ENCODE data around the gene TRERF1.
"Not testable (repeated sequence)": the region's sequence is repeated elsewhere in the genome, so short reads cannot be mapped to it uniquely, and the experiment has no call there.

TRERF1 gene

GRCh38 chr6:42236682-42237473 lies 214.8 kb downstream of the TRERF1 start:
- DNase-seq = no peak

GRCh38 chr6:42236030-42236429 lies 215.7 kb downstream of the TRERF1 start:
- DNase-seq = no peak

GRCh38 chr6:42232035-42232434 lies 219.7 kb downstream of the TRERF1 start:
- no peak for DNase-seq

GRCh38 chr6:42230345-42231321 lies 221.1 kb downstream of the TRERF1 start:
- no peak for DNase-seq

GRCh38 chr6:42229506-42230119 lies 222.1 kb downstream of the TRERF1 start:
- no peak for DNase-seq

GRCh38 chr6:42228305-42228704 lies 223.4 kb downstream of the TRERF1 start:
- no peak for DNase-seq

- no peak for DNase-seq
Observed at GRCh38 chr6:42227173-42227850, 224.4 kb downstream of the TRERF1 start.

GRCh38 chr6:42226645-42227143 lies 225.0 kb downstream of the TRERF1 start:
- no peak for DNase-seq

- no peak for DNase-seq
Observed at GRCh38 chr6:42226161-42226611, 225.5 kb downstream of the TRERF1 start.

- DNase-seq = no peak
Observed at GRCh38 chr6:42225419-42225818, 226.3 kb downstream of the TRERF1 start.

GRCh38 chr6:42225029-42225339 lies 226.7 kb downstream of the TRERF1 start:
- no peak for DNase-seq

GRCh38 chr6:42224222-42225028 lies 227.3 kb downstream of the TRERF1 start:
- no peak for DNase-seq

GRCh38 chr6:42222448-42222847 lies 229.3 kb downstream of the TRERF1 start:
- no peak for DNase-seq

- no peak for DNase-seq
Observed at GRCh38 chr6:42221546-42221945, 230.2 kb downstream of the TRERF1 start.

GRCh38 chr6:42220807-42221206 lies 230.9 kb downstream of the TRERF1 start:
- no peak for DNase-seq

- peak; percentile 94 for DNase-seq
Observed at GRCh38 chr6:42217519-42218367, 234.0 kb downstream of the TRERF1 start, which contains the start of gene MRPS10. TSS of gene MRPS10 (minus strand) at chr6:42217861. CDS start at chr6:42217849, 12 bp downstream.

- DNase-seq = no peak
Observed at GRCh38 chr6:42217157-42217518, 234.6 kb downstream of the TRERF1 start.

GRCh38 chr6:42216495-42216894 lies 235.2 kb downstream of the TRERF1 start:
- not testable (repeated sequence) for DNase-seq

GRCh38 chr6:42212442-42212841 lies 239.3 kb downstream of the TRERF1 start:
- no peak for DNase-seq

- DNase-seq = no peak
Observed at GRCh38 chr6:42211726-42212125, 240.0 kb downstream of the TRERF1 start.

- DNase-seq = no peak
Observed at GRCh38 chr6:42210551-42210950, 241.2 kb downstream of the TRERF1 start.

Data from left hindlimb (tissue), 1 donor.